RKO (cell line): ENCODE data around the gene NPAS3.
A peak's percentile ranks its signal among the peaks of the same experiment; 100 is the strongest.

ENCODE experiments used
- DNase-seq: peaks from one replicate; pipeline ENCODE4 v3.0.0-alpha.2; 2016; ENCODE audit warnings: low spot score

NPAS3 gene

GRCh38 chr14:33716921-33717320 is 778.2 kb downstream of the NPAS3 start:
- DNase-seq, result no peak

- DNase-seq, result no peak
These were observed 779.2 kb downstream of the NPAS3 start for GRCh38 chr14:33717866-33718265.

- DNase-seq, result no peak
These were observed 781.7 kb downstream of the NPAS3 start for GRCh38 chr14:33720284-33720787.

- no peak for DNase-seq
These were observed 788.0 kb downstream of the NPAS3 start for GRCh38 chr14:33726685-33727084.

DNA sequence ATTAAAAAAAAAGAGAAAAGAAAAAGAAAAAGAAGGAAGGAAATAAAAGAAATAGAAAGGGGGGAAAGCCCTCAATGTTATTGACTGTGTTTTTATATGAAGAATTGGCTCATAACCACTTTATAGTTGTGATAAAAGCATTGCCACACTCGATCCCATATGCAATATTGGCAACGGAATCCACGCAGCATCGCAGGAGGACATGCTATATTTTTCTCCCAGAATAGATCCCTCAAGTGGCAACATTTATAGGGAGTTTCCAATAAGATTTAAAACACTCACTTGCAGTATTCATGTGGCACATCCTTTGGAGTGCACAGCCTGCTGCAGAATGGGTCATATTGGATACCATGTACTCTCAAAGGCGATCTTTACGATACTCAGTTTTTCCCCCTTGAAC is 788.9 kb downstream of the NPAS3 start:
- no peak for DNase-seq

- DNase-seq, result no peak
These were observed 789.4 kb downstream of the NPAS3 start for GRCh38 chr14:33728010-33728498.

DNA sequence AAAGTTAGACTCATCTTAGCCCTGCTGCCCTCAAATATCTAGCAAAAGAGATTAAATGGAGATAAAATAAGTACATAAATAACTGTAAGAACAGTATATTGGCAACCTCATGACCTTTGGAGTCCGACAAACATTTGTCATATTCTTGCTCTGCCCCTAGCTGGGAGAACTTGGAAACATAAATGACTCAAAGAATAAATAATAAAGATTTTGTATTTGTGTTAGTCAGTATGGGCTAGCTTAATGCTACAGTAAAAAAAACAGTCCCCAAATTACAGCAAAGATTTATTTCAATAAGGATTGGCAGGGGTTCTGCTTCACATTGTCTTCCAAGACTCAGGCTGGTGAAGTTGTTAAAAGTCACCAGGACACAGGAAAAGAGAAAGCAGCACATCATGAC is 791.5 kb downstream of the NPAS3 start:
- DNase-seq, result no peak

DNA sequence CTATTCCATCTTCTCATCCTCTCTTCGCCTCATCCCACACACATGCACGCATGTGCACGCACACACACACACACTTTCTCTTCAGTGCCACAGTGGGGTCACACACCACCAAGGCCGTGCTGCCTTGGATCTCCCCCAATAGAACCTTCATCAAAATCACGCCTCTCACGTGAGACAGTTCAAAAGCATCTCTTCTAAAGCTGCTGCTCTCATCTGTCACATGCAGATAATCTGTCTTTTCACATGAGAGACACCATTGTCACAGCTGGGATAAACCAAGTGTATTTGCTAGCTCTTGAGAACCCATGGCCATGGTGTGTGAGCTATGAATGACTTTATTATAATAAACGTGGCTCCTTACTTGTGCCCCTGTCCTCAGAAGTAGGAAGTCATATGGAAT is 793.5 kb downstream of the NPAS3 start:
- DNase-seq, result no peak

GRCh38 chr14:33733310-33733709 is 794.6 kb downstream of the NPAS3 start:
- no peak for DNase-seq

DNA sequence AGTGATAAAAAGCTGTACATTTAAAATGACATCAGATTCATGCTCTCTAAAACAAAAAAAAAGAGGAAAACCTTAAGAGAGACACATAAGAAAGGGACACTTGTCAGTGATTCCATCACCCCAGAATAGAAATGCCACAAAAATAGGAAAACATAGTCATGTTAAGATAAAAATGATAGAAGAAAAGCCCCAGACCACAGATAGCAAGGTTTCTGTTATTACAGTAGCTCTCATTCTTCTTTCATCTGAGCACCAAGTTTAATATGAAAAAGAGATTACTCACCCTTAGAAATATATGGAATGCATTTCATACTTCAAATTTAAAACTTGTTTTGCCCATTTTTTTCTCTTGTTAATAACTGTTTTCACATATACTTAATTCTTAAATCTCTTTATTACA is 795.0 kb downstream of the NPAS3 start:
- no peak for DNase-seq

DNA sequence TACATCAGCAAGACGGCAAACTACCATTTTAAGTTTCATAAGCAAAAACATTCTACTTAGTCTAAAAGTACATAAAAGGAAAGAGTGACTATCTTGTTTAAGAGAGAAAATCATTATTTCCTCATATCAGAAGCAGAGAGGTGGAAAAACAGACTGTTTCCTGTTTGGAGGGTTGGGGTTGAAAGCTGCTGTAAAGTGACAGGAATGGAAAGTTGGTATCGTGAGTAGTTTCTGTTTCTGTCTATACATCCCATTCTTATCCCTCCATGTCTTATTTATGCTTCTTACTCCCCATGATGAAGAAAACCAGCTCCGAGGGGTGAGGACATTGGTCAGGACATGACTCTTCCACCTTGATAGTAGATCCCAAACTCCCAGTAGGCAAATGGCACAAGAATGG is 795.7 kb downstream of the NPAS3 start:
- no peak for DNase-seq

- no peak for DNase-seq
These were observed 797.7 kb downstream of the NPAS3 start for GRCh38 chr14:33736299-33736825.

DNA sequence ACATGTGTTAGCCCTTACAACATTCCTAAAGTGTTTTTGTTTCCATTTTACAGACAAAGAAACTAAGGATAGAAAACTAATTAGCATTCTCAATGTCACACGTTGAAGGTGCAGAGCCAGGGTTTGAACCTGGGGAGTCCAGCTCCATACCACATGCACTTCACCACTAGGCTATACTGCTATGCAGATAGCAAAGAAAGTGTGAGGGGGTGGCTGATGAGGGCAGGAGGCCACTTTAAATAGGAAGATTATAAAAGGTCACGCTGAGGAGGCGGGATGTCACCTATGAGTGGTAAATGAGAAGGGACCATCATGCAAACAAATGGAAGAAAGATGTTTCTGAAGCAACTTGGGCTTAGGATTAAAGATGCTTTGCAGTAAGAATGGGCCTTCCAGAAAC is 798.3 kb downstream of the NPAS3 start:
- DNase-seq, result no peak

DNA sequence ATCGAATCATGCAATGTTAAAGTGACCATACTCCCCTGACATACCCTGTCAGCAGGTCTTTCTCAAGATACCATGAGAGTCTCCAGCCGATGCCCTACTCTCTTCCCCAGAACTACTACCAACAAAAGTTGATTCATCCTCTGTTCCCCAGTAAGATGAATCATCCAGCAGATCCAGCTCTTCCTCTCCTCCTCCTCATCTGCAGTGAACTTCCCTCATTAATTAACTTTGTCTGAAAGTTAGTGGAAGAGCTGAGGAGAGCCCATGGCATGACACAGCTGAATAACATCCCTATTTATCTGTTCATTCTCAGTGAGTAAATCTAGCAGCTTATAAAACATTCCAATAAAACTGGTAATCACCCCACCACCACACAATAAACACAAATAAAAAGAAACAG is 798.8 kb downstream of the NPAS3 start:
- no peak for DNase-seq

- no peak for DNase-seq
These were observed 799.4 kb downstream of the NPAS3 start for GRCh38 chr14:33738029-33738428.

DNA sequence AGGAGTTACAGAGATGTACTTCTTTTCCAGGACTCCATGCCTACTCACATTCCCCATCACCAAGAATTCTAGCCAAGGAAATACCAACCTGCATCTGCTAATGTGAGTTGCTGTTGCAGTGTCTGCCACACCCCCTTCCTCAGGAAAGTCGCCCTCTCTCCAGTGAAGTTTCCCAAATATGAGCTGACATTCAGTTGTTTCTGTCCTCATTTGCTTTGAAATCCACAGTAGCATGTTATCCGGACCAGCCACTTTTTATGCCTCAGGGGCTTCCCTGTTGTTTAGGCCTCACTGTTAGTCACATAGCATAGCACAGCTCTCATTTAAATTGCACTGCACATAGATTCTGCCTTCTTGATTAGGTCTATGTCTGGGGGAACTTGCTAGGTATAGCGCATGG is 799.8 kb downstream of the NPAS3 start:
- DNase-seq, result no peak

GRCh38 chr14:33740531-33740930 is 801.9 kb downstream of the NPAS3 start:
- DNase-seq, result no peak

DNA sequence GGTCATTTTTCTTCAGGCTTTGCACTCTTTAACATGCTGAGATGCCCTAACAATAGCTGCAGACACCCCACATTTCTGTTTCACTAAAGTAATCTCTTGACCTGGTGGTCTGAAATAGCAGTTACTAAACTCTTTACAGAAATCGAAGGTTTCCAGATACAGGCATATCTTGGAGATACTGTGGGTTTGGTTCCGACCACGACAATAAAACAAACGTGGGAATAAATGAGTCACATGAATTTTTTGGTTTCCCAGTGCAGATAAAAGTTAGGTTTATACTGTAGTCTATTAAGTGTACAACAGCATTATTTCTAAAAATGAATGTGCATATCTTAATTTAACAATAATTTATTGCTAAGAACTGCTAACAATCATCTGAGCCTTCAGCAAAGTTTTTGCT is 803.5 kb downstream of the NPAS3 start:
- no peak for DNase-seq

DNA sequence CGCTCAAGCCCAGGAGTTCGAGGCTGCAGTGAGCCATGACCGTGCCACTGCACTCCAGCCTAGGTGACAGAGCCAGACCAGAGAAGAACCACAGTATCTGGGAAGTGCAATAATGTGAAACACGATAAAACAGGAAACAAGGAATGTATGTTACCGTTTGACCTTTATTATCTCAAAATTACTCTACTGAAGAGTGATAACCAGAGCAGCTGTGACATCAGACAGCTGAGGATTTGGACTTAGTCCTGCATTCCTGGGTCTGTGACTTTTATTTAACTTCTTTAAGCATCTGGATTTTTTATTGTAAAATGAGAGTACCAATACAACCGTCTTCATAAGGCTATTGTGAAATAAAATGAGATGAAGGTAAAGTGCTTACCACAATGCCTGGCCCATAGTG is 806.5 kb downstream of the NPAS3 start:
- DNase-seq, result no peak

DNA sequence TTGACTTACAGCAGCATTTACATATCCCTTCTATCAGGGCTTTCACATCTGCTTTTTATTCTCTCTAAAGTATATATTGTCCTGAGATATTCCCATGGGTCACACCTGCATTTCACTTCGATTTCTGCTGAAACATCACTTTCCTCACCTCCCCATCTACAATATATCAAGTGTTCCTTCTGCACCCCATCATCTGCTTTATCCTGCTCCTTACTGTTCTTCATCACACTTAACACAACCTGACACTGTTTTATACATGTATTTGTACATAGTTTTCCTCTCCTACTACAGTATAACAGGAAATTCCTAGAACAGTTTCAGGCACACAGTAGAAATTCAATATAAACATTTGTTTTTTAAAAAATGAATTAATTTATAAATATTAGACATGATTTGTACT is 809.1 kb downstream of the NPAS3 start:
- no peak for DNase-seq

DNA sequence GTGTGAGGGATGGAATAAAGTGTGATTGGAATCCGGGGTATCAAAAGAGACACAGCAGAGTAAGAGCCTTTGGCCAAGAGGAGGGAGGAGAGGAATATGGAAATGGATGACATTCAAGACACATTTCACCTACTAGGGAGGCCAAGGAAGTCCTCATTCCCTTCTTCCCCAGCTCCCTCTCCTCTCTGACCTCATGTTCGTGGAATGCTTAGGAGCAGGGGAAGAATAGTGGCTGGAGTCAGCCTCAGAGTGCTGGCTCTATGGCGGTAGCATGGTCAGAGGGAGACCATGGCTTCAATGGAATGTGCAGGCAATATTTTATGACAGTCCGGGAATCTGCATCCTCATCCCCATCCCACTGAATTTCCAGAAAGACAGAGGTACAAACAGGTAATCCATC is 815.6 kb downstream of the NPAS3 start:
- DNase-seq, result no peak

GRCh38 chr14:33755358-33755757 is 816.7 kb downstream of the NPAS3 start:
- peak; percentile 5 for DNase-seq

- DNase-seq, result no peak
These were observed 818.2 kb downstream of the NPAS3 start for GRCh38 chr14:33756833-33757232.

- no peak for DNase-seq
These were observed 819.9 kb downstream of the NPAS3 start for GRCh38 chr14:33758547-33758946.
